ENCODE data around the gene ARHGAP24. TPM values are rescaled to one million over a fixed set of nuclear protein-coding genes. Genes with fewer than 3 reads are reported as not detected.

Gene ARHGAP24
- total RNA-seq, 2 experiments from 2014 or later = 0.30 to 0.53 TPM

GRCh38 chr4:85939595-85939994 lies 464.6 kb downstream of the ARHGAP24 start:
- Mint-ChIP-seq H3K27me3 (no peaks in the 10 kb centered on the region), H3K4me3 (no peak overlapping the region), H3K4me1 (ENCODE audit: low read depth) (no peaks in the 10 kb centered on the region), H3K9me3 (no peaks in the 10 kb centered on the region), H3K36me3 (ENCODE audit: low read depth) (no peaks in the 10 kb centered on the region), H3K27ac (no peak overlapping the region)
- ATAC-seq (ENCODE audit: poor library complexity) = no peak
- DNase-seq = no peak
- no peaks in the 10 kb centered on the region for H3K27me3 ChIP-seq (ENCODE audit: control insufficient read depth in 1 of 2, insufficient read depth in 2 of 2, low read length in 2 of 2)
- no peaks in the 10 kb centered on the region for H3K4me1 ChIP-seq (ENCODE audit: insufficient read depth, low read length)
- CTCF ChIA-PET = no interaction called here
- H3K9me3 ChIP-seq (ENCODE audit: control insufficient read depth in 1 of 2, insufficient read depth in 1 of 2, low read length in 2 of 2) = no peaks in the 10 kb centered on the region
- intact Hi-C loops (cut with DNase I, micrococcal nuclease) = no loop called here
- TF ChIP-seq CTCF (IDR thresholded peaks at IDR 0.05) = no peak
- no peak overlapping the region for H3K4me3 ChIP-seq (ENCODE audit: low read length)
- POLR2A ChIA-PET = no interaction called here
- no peaks in the 10 kb centered on the region for H3K36me3 ChIP-seq (ENCODE audit: insufficient read depth, low read length)
- H3K27ac ChIP-seq (ENCODE audit: low read depth in 1 of 2, low read length in 2 of 2) = no peak overlapping the region

GRCh38 chr4:85940151-85940550 lies 465.2 kb downstream of the ARHGAP24 start:
- no peaks in the 10 kb centered on the region for H3K36me3 Mint-ChIP-seq (ENCODE audit: low read depth)
- Histone ChIP-seq H3K27ac (ENCODE audit: low read depth in 1 of 2, low read length in 2 of 2) (no peak overlapping the region), H3K4me1 (ENCODE audit: insufficient read depth, low read length) (no peaks in the 10 kb centered on the region), H3K36me3 (ENCODE audit: insufficient read depth, low read length) (no peaks in the 10 kb centered on the region), H3K9me3 (ENCODE audit: control insufficient read depth in 1 of 2, insufficient read depth in 1 of 2, low read length in 2 of 2) (peaks cover 0 to 5% of the 10 kb centered on the region in 2 experiments), H3K4me3 (ENCODE audit: low read length) (no peak overlapping the region), H3K27me3 (ENCODE audit: control insufficient read depth in 1 of 2, insufficient read depth in 2 of 2, low read length in 2 of 2) (no peaks in the 10 kb centered on the region)
- ChIA-PET POLR2A (no interaction called here), CTCF (no interaction called here)
- H3K4me3 Mint-ChIP-seq = no peak overlapping the region
- intact Hi-C loops (cut with DNase I, micrococcal nuclease) = no loop called here
- H3K27me3 Mint-ChIP-seq = no peaks in the 10 kb centered on the region
- no peak overlapping the region for H3K27ac Mint-ChIP-seq
- no peak for TF ChIP-seq CTCF (IDR thresholded peaks at IDR 0.05)
- no peaks in the 10 kb centered on the region for H3K9me3 Mint-ChIP-seq
- ATAC-seq (ENCODE audit: poor library complexity) = no peak
- DNase-seq = no peak
- no peaks in the 10 kb centered on the region for H3K4me1 Mint-ChIP-seq (ENCODE audit: low read depth)

- H3K4me1 ChIP-seq (ENCODE audit: insufficient read depth, low read length) = no peaks in the 10 kb centered on the region
- CTCF ChIA-PET = no interaction called here
- POLR2A ChIA-PET = no interaction called here
- no peak overlapping the region for H3K4me3 ChIP-seq (ENCODE audit: low read length)
- no peaks in the 10 kb centered on the region for H3K9me3 Mint-ChIP-seq
- no peak overlapping the region for H3K27ac ChIP-seq (ENCODE audit: low read depth in 1 of 2, low read length in 2 of 2)
- no peaks in the 10 kb centered on the region for H3K36me3 ChIP-seq (ENCODE audit: insufficient read depth, low read length)
- no peak for DNase-seq
- no peak overlapping the region for H3K27ac Mint-ChIP-seq
- H3K27me3 ChIP-seq (ENCODE audit: control insufficient read depth in 1 of 2, insufficient read depth in 2 of 2, low read length in 2 of 2) = no peaks in the 10 kb centered on the region
- H3K4me3 Mint-ChIP-seq = no peak overlapping the region
- H3K36me3 Mint-ChIP-seq (ENCODE audit: low read depth) = no peaks in the 10 kb centered on the region
- intact Hi-C loops (cut with DNase I, micrococcal nuclease) = no loop called here
- no peaks in the 10 kb centered on the region for H3K4me1 Mint-ChIP-seq (ENCODE audit: low read depth)
- no peaks in the 10 kb centered on the region for H3K27me3 Mint-ChIP-seq
- TF ChIP-seq CTCF (IDR thresholded peaks at IDR 0.05) = no peak
- ATAC-seq (ENCODE audit: poor library complexity) = no peak
- peaks cover 0 to 5% of the 10 kb centered on the region in 2 experiments for H3K9me3 ChIP-seq (ENCODE audit: control insufficient read depth in 1 of 2, insufficient read depth in 1 of 2, low read length in 2 of 2)
Observed at GRCh38 chr4:85942107-85942506, 467.2 kb downstream of the ARHGAP24 start.

Data from CD4-positive, alpha-beta T cell (primary cell).